GM12872 (cell line): ENCODE measurements around the gene LDHB.
A peak's percentile ranks its signal among the peaks of the same experiment; 100 is the strongest.

ENCODE experiments used
- CTCF ChIP-seq: IDR thresholded peaks from 3 replicates; pipeline ENCODE4 v1.5.1; 2011; ENCODE audit warnings: low read depth, mild to moderate bottlenecking, low read length, moderate library complexity; ENCODE audit not compliant: insufficient read depth

The LDHB gene

DNA sequence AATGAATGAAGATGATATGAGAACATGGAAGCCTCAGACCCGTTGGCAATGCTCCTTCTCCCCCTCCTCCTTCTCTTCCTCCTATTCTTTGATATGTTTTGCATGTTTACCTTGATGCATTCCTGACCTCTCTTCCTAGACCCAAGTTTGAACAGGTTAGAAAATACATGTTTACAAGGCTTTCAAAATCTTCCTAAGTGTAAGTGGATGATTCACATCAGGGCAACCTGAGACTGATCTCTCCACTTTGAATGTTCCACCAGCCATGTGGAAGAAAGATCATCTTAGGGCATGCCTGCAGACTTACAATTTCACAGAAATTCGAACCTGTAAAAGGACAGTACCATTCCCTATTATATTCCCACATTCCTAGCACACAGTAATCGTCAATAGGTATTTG is 18.0 kb upstream of the LDHB start:
- no peak for TF ChIP-seq CTCF

DNA sequence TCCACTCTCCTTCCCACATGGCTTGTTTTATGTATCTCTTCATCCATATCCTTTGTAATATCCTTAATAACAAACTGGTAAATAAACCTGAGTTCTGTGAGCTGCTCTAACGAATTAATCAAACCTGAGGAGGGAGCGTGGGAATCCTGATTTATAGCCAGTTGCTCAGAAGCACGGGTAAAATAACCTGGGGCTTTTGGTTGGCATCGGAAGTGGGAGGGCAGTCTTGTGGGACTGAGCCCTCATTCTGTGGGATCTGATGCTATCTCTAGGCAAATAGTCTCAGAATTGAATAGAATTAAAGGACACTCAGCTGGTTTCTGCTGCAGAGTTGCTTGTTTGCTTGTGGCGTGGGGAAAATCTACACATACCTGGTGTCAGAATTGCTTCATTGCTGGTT is 17.5 kb upstream of the LDHB start:
- no peak for TF ChIP-seq CTCF

DNA sequence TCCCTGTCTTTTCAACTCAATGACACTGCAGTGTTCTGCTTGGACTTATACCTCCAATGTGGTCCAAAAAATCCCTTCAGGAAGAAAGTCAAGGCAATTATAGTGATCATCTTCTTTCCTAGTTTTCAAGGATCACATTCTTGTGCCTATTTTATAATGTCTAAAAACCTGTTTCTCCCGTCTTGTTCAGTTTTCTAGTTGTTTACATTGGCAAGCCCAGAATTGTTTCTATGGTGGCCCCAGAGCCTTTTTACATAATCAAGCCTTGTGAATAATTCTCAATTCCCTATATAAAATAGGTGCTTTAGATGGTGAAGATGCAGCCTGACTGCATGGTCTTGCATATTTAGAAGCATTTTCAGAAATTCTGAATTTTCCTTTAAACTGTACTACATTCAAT is 14.5 kb upstream of the LDHB start:
- no peak for TF ChIP-seq CTCF

- TF ChIP-seq CTCF = no peak
These were observed 9.1 kb upstream of the LDHB start for GRCh38 chr12:21666722-21667121.

GRCh38 chr12:21665816-21666215 is 8.2 kb upstream of the LDHB start:
- no peak for TF ChIP-seq CTCF

GRCh38 chr12:21662122-21662792 is 4.6 kb upstream of the LDHB start:
- no peak for TF ChIP-seq CTCF

GRCh38 chr12:21659383-21659782 is 1.7 kb upstream of the LDHB start:
- TF ChIP-seq CTCF = peak; percentile 32; the same call in 1 of the 3 replicates

GRCh38 chr12:21656905-21657325 is 727 bp downstream of the LDHB start:
- TF ChIP-seq CTCF = no peak
